ENCODE measurements around the gene LY86. TPM values are rescaled to one million over a fixed set of nuclear protein-coding genes. Genes with fewer than 3 reads are reported as not detected.

The LY86 gene
- total RNA-seq, 1 experiment from 2014 or later, result not detected

- BruUV-seq (replicated peaks), result no TSS peak
- no peaks in the 10 kb centered on the region for H3K4me1 Mint-ChIP-seq (ENCODE audit: low read depth, unreplicated experiment)
These were observed 45.6 kb downstream of the LY86 start for GRCh38 chr6:6633898-6634734.

GRCh38 chr6:6634735-6635075 is 46.2 kb downstream of the LY86 start:
- BruUV-seq (replicated peaks), result no TSS peak
- Mint-ChIP-seq H3K4me3 (ENCODE audit: low read depth, unreplicated experiment) (no peak overlapping the region), H3K9me3 (ENCODE audit: low read depth, unreplicated experiment) (no peaks in the 10 kb centered on the region), H3K27ac (ENCODE audit: unreplicated experiment) (no peak overlapping the region), H3K4me1 (ENCODE audit: low read depth, unreplicated experiment) (no peaks in the 10 kb centered on the region), H3K27me3 (ENCODE audit: unreplicated experiment) (peaks cover 17% of the 10 kb centered on the region), H3K36me3 (ENCODE audit: insufficient read depth, unreplicated experiment) (no peaks in the 10 kb centered on the region)
- CTCF ChIA-PET, result no interaction called here
- no peak for DNase-seq
- intact Hi-C loops (cut with micrococcal nuclease; ENCODE audit: unreplicated experiment), result no loop called here
- no peak for TF ChIP-seq CTCF (IDR thresholded peaks at IDR 0.05; ENCODE audit: unreplicated experiment)

More at GRCh38 chr6:6633898-6634734, 45.6 kb downstream of the LY86 start:
- intact Hi-C loops (cut with micrococcal nuclease; ENCODE audit: unreplicated experiment), result no loop called here
- CTCF ChIA-PET, result no interaction called here
- no peak for TF ChIP-seq CTCF (IDR thresholded peaks at IDR 0.05; ENCODE audit: unreplicated experiment)
- Mint-ChIP-seq H3K27ac (ENCODE audit: unreplicated experiment) (no peak overlapping the region), H3K27me3 (ENCODE audit: unreplicated experiment) (peaks cover 17% of the 10 kb centered on the region), H3K9me3 (ENCODE audit: low read depth, unreplicated experiment) (no peaks in the 10 kb centered on the region), H3K4me3 (ENCODE audit: low read depth, unreplicated experiment) (no peak overlapping the region), H3K36me3 (ENCODE audit: insufficient read depth, unreplicated experiment) (no peaks in the 10 kb centered on the region)
- DNase-seq, result no peak

DNA sequence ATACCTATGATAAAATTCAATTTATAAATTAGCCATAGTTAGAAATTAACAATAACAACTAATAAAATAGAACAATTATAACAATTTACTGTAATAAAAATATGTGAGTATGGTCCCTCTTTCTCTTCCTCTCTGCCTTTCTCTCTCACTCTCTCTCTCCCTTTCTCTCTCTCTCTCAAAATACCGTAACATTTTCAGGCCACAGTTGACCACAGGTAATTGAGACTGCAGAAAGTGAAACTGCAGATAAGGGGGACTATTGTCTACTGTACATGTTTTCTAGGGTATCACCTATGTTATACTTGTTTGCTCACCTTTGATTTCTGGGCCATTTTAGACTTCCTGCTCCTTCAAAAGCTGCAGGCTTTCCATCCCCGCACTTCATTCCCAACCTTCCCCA is 46.8 kb downstream of the LY86 start:
- H3K27me3 Mint-ChIP-seq (ENCODE audit: unreplicated experiment), result peaks cover 16% of the 10 kb centered on the region
- CTCF ChIA-PET, result no interaction called here
- intact Hi-C loops (cut with micrococcal nuclease; ENCODE audit: unreplicated experiment), result no loop called here
- no peaks in the 10 kb centered on the region for H3K4me1 Mint-ChIP-seq (ENCODE audit: low read depth, unreplicated experiment)
- no peak overlapping the region for H3K4me3 Mint-ChIP-seq (ENCODE audit: low read depth, unreplicated experiment)
- H3K27ac Mint-ChIP-seq (ENCODE audit: unreplicated experiment), result no peak overlapping the region
- no peak for TF ChIP-seq CTCF (IDR thresholded peaks at IDR 0.05; ENCODE audit: unreplicated experiment)
- no peaks in the 10 kb centered on the region for H3K9me3 Mint-ChIP-seq (ENCODE audit: low read depth, unreplicated experiment)
- DNase-seq, result no peak
- no TSS peak for BruUV-seq (replicated peaks)
- no peaks in the 10 kb centered on the region for H3K36me3 Mint-ChIP-seq (ENCODE audit: insufficient read depth, unreplicated experiment)

DNA sequence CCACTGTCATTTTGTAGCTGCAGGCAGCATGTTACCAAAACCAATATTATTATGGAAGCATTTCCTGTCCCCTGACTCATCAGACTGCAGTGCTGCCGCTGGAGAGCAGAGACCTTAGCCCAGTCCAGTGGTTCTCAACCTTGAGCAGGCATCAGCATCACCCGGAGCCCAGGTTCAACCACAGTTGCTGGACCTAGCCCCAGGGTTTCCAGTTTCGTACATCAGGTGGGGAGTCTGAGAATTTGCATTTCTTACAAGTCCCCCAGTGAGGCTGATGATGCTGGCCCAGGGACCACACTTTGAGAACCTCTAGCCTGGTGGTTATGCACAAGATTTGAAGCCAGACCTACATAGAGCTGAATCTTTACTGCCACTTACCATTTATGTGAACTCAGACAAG is 47.3 kb downstream of the LY86 start:
- CTCF ChIA-PET, result no interaction called here
- Mint-ChIP-seq H3K36me3 (ENCODE audit: insufficient read depth, unreplicated experiment) (no peaks in the 10 kb centered on the region), H3K4me1 (ENCODE audit: low read depth, unreplicated experiment) (no peaks in the 10 kb centered on the region), H3K27ac (ENCODE audit: unreplicated experiment) (no peak overlapping the region), H3K27me3 (ENCODE audit: unreplicated experiment) (peaks cover 12% of the 10 kb centered on the region), H3K4me3 (ENCODE audit: low read depth, unreplicated experiment) (no peak overlapping the region), H3K9me3 (ENCODE audit: low read depth, unreplicated experiment) (no peaks in the 10 kb centered on the region)
- no peak for DNase-seq
- no TSS peak for BruUV-seq (replicated peaks)
- no peak for TF ChIP-seq CTCF (IDR thresholded peaks at IDR 0.05; ENCODE audit: unreplicated experiment)
- intact Hi-C loops (cut with micrococcal nuclease; ENCODE audit: unreplicated experiment), result no loop called here

Measured in Calu3 (cell line).